SH-SY5Y (cell line): Measurements from ENCODE around the gene KLHL35.

Experiments
- GATA2 ChIP-seq: IDR thresholded peaks from 2 replicates; pipeline ENCODE4 v1.6.1; 2011; ENCODE audit warnings: mild to moderate bottlenecking, low read depth, low read length
- GATA3 ChIP-seq: IDR thresholded peaks from 2 replicates; pipeline ENCODE4 v1.6.1; 2011; ENCODE audit warnings: low read depth, mild to moderate bottlenecking, low read length, moderate library complexity

KLHL35 gene, protein sequence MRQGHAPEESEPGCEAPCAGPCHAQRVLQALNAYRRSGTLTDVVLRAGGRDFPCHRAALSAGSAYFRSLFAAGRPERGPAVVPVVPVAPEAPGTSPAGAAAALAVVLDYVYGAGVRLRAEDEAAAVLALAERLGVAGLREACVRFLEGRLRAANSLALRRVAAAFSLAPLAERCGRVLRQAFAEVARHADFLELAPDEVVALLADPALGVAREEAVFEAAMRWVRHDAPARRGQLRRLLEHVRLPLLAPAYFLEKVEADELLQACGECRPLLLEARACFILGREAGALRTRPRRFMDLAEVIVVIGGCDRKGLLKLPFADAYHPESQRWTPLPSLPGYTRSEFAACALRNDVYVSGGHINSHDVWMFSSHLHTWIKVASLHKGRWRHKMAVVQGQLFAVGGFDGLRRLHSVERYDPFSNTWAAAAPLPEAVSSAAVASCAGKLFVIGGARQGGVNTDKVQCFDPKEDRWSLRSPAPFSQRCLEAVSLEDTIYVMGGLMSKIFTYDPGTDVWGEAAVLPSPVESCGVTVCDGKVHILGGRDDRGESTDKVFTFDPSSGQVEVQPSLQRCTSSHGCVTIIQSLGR

DNA sequence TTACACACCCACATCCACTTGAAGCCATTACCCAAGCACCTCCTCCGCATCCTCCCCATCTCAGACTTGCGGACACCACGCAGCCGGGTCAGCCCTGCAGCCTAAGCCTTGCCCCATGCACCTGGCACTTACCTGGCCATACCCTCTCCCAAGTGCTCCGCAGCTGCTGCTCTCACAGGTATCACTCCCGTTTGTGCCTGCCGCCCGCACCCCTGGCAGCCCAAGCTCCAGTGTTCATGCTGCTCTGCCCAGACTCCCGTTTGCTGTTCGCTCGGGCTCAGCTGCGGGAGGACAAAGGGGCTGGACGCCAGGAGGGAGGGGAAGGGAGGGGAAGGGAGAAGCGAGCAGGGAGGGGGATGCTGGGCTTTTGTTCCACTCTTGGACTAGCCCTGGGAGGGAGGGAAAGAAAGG is at the start of gene KLHL35:
Gene KLHL35, minus strand, starts transcription at position 293 of the 411 bp plus-strand sequence. CDS start 2,574 bp downstream, outside the sequence.
- TF ChIP-seq GATA3 (no peak), GATA2 (no peak)

DNA sequence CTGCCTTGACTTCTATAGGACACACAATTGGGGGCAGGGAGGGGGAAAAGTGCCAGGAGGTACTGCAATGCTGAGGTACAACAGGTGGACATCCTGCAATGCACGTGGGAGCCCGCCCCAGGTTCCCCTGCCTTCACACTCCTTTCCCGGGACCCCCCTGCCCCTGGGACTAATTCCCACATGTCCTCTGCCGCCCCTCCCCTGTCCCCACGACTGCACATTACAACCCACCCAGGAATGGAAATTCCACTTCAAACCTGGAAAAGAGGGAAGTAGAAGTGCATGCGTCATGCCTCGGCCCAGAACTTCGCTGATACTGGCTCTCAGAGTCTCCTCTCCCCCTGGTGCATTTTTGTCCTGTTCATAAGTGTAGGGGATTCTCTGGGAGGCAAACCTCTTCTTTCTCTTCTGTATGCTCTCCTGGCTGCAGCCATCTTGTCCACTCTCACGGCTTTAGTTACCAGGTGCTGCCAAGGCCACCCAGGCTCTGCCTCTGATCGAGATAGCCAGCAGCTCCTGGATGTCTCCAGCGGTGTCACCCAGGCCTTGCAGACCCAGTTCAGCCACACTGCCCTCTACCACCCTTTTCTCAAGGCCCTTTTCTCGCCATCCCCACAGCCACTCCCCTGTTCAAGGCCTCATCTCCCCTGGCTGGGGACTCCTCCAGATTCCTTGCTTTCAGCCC is 49.1 kb upstream of the KLHL35 start:
- TF ChIP-seq GATA3 (no peak), GATA2 (no peak)

DNA sequence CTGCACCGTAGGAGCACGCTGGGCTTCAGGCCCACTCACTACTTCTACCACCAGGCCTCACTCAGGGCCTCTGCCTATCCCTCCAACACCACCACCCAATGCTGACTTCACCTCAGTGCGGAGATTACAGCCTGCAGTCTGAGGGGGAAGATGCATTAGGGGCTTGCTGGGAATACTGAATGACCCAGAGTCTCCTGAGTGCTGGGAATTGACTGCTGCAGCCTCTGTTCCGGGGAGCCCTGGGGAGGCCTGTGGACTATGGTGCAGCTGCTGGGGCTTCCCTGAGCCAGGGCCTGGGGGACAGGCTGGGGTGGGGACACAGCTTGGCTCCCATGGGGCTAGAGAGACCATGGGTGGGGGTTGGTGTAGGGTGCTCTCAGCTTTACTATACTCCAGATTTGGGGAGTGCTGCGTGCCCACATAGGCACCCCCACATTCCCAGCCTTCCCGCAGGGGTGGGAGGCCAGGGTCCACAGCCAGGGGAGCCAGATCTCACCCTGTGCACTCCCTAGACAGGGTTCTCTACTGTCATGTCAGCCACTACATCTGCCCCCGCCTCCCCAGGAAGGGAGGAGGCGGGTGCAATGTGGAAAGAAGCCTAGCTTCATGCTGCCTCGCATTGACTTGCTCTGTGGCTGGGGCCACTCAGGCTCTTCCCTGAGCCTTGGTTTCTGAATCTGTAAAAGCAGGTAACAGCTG is 48.4 kb upstream of the KLHL35 start:
- no peak for TF ChIP-seq GATA2
- no peak for TF ChIP-seq GATA3

GRCh38 chr11:75480185-75481175 is 47.5 kb upstream of the KLHL35 start:
- TF ChIP-seq GATA2 (no peak), GATA3 (no peak)

DNA sequence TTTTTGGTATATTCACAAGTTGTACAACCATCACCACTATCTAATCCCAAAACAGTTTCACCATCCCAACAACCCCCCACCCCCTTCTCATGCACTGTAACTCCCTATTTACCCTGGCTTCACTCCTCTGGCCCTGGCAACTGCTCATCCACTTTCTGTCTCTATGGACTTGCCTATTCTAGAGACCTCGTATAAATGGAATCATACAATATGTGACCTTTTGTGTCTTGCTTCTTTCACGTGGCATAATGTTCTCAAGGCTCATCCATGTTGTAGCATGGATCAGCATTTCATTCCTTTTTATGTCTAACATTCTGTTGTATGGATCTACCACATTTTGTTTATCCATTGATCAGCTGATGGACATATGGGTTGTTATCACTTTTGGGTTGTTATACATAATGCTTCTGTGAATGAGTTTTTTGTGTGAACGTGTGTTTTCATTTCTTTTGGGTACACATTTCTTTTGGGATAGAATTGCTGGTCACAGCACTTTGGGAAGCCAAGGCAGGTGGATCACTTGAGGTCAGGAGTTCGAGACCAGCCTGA is 46.7 kb upstream of the KLHL35 start:
- TF ChIP-seq GATA2, result no peak
- TF ChIP-seq GATA3, result no peak

DNA sequence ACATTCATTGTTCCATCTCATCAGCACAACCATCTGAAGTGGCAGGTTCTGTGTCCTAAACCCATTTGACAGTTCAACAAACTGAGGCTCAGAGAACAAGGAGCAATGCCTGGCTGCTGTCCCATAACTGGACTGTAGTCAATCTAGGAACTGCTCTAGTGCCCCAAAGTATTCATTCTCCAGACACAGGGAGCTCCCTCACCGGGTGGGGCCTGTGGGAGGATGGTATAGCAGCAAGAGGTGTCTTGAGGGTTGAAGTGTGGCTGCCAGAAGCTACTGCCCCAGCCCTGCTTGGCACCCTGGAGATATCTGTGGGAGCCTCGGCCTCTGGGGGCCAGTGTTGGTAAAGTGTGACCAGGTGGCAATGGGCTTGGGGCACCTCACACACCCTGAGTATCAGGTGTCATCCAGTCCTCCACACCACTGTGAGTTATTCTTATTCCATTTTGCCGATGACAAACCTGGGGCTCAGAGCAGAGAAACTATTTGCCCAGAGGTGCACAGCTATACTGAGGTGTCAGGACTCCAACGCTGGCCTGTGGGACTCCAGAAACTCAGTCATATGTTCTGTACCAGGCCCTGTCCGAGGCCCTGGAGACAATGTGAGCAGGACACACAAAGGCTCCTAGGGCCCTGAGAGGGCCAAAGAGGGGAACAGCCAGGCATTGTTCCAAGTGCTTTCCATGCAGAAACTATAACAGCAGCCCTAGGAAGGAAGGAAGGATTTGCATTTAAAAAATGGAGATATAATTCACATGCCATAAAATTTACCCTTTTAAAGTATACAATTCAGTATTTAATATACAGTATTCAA is 46.0 kb upstream of the KLHL35 start:
- TF ChIP-seq GATA3 (no peak), GATA2 (no peak)

DNA sequence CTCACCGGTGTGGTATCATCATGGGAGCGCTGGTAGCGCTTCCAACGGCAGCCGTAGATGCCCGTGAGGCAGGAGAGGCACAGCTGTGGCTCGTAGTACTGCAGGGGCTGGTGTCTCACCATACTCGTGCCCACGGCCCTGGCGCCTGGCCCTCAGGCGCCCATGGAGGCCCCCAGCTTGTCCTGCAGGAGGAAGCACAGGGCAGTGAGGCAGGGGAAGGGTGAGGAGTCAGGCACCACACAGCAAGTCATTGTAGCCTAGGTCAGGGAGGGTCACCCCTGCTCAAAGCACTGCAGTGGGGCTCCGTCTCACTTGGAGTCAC is 44.6 kb upstream of the KLHL35 start:
- no peak for TF ChIP-seq GATA3
- TF ChIP-seq GATA2, result no peak

DNA sequence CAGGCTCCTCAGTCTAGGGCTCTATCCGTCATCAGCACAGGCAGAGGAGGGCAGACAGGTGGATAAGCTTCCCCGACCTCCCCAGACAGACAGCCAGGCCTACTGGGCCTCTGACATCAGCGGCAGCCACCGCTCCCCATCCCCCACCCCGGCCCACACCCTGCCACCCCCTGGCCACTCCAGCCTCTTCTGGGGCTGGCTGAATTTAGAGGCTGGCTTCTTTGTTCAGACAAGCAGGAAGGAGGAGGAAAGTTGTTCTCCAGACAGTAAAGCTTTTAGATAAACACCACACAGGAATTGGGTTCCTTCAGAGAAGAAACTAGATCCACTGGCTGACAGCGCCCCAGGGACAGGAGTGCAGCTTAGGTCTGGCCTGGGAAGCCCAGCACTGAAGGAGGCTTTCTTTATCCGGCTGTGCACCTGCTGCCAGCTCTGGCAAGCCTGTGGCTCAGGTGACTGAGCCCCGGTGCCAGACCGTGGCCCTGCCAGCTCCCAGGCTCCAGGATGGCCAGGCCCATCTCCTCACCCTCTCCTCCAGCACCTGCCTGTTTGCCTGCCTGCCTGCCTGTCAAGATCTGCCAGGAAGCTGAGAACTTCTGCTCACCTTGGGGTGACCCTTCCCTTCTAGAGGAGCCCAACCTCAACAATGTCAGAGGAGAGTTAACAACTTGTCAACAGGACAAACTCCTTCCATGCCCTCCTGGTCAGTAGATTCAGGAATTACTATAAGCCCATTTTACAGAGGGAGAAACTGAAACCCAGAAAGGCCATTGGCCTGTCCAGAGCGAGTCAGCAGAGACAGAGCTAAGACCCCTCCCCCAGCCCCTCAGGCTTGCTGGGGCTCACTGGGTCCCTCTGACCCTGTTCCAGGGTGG is 44.0 kb upstream of the KLHL35 start:
- TF ChIP-seq GATA2 (no peak), GATA3 (no peak)

DNA sequence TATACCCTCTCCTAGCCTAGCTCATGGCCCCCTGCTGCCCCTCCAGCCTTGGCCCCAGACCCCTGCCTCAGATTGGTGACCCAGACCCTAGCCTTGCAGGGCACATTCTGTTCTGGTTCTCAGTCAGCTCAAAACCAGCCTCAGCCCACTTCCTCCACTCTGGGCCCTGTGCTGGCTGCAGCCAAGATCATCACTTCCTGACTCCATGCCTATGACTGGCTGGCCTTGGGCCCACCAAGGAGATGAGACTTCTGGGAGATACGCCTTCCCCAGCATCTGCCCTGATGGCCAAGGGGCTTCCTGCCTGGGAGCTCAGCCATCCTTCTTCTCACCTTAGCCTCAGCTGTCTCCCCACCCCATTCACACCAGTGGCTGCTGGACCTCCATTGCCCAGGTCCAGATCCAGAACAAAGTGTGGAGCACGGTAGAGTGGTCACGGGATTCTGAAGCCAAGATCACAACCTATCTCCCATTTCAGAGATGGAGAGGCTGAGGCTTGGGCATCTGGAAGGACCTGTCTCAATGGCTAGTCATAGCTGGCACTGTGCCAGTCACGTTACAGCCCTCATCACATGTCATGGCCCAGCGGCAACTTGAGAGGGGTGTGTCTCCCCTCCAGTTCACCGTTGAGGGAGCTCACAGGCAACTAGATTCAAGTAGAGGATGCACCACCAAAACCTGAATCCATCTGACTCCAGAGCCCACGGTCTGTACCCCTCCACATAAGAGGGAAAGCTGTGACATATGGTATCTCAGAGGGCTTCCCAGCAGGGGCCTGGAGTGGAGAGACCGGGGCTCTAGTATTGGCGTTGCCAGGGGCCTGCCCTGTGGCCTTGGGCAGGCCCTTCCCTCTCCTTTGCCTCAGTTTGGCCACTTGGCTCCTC is 43.0 kb upstream of the KLHL35 start:
- TF ChIP-seq GATA2, result no peak
- TF ChIP-seq GATA3, result no peak
